Right hindlimb (tissue), 1 donor: ENCODE measurements around the gene SEMA5B.

Experiments
- DNase-seq: peaks from one replicate; pipeline ENCODE4 v3.0.0-alpha.2; 2018

The SEMA5B gene

GRCh38 chr3:123054109-123054778, 26.7 kb upstream of the SEMA5B start:
- peak; percentile 54 for DNase-seq

GRCh38 chr3:123053107-123053506, 25.5 kb upstream of the SEMA5B start:
- DNase-seq, result no peak

- no peak for DNase-seq
Measured at GRCh38 chr3:123050666-123051065, 23.1 kb upstream of the SEMA5B start.

- DNase-seq, result no peak
Measured at GRCh38 chr3:123048480-123049237, 21.1 kb upstream of the SEMA5B start.

GRCh38 chr3:123047062-123047319, 19.4 kb upstream of the SEMA5B start:
- no peak for DNase-seq

GRCh38 chr3:123046262-123047061, 18.9 kb upstream of the SEMA5B start:
- no peak for DNase-seq

- no peak for DNase-seq
Measured at GRCh38 chr3:123044981-123045763, 17.6 kb upstream of the SEMA5B start.

- no peak for DNase-seq
Measured at GRCh38 chr3:123042413-123042812, 14.8 kb upstream of the SEMA5B start.

- no peak for DNase-seq
Measured at GRCh38 chr3:123039178-123039577, 11.6 kb upstream of the SEMA5B start.

GRCh38 chr3:123038751-123039150, 11.2 kb upstream of the SEMA5B start:
- DNase-seq, result no peak

- DNase-seq, result no peak
Measured at GRCh38 chr3:123037015-123037375, 9.4 kb upstream of the SEMA5B start.

- DNase-seq, result no peak
Measured at GRCh38 chr3:123036352-123037014, 8.9 kb upstream of the SEMA5B start.

- no peak for DNase-seq
Measured at GRCh38 chr3:123034996-123035395, 7.4 kb upstream of the SEMA5B start.

GRCh38 chr3:123034120-123034519, 6.6 kb upstream of the SEMA5B start:
- no peak for DNase-seq

- no peak for DNase-seq
Measured at GRCh38 chr3:123032057-123032456, 4.5 kb upstream of the SEMA5B start.

GRCh38 chr3:123031051-123031450, 3.5 kb upstream of the SEMA5B start:
- DNase-seq, result no peak

GRCh38 chr3:123028233-123028828, 768 bp upstream of the SEMA5B start:
- peak; percentile 50 for DNase-seq

GRCh38 chr3:123026565-123027291, 835 bp downstream of the SEMA5B start:
- DNase-seq, result peak; percentile 48

GRCh38 chr3:123025642-123026521, 1.7 kb downstream of the SEMA5B start:
- peak; percentile 50 for DNase-seq

GRCh38 chr3:123024056-123024455, 3.5 kb downstream of the SEMA5B start:
- DNase-seq, result no peak
